ENCODE measurements around the gene CMIP.

GRCh38 chr16:81629034-81629802 is 184.6 kb downstream of the CMIP start:
- TF ChIP-seq CTCF (IDR thresholded peaks at IDR 0.05; ENCODE audit: borderline replicate concordance, extremely low read depth, low read length, poor library complexity, severe bottlenecking) (no peak), EZH2 (IDR thresholded peaks at IDR 0.05; ENCODE audit: borderline replicate concordance, low read depth, low read length, severe bottlenecking) (no peak)
